HepG2 (cell line): ENCODE results near the gene SMIM44. TPM values are rescaled to one million over a fixed set of nuclear protein-coding genes. Genes with fewer than 3 reads are reported as not detected.

ENCODE experiments used
- CSRNP1 ChIP-seq: sonication (generic); formaldehyde crosslinking; IDR thresholded peaks from 2 replicates; pipeline ENCODE4 v1.8.1; 2023; ENCODE audit warnings: mild to moderate bottlenecking, missing genetic modification reagents
- HOXA3 ChIP-seq: sonication (generic); formaldehyde crosslinking; IDR thresholded peaks from 2 replicates; pipeline ENCODE4 v1.5.0; 2020; ENCODE audit warnings: missing genetic modification reagents
- KDM2A ChIP-seq: sonication (generic); formaldehyde crosslinking; IDR thresholded peaks from 2 replicates; pipeline ENCODE4 v1.4.0; 2020; ENCODE audit warnings: low read depth, missing genetic modification reagents, borderline replicate concordance
- PAXIP1 ChIP-seq: sonication (generic); formaldehyde crosslinking; conservative IDR thresholded peaks from 2 replicates; pipeline ENCODE4 v1.4.0; 2020; ENCODE audit warnings: mild to moderate bottlenecking, missing genetic modification reagents, moderate library complexity
- SATB2 ChIP-seq: sonication (generic); formaldehyde crosslinking; IDR thresholded peaks from 2 replicates; pipeline ENCODE4 v1.5.0; 2020; ENCODE audit warnings: missing genetic modification reagents
- SOX6 ChIP-seq, 2 experiments: fragments of 450-650 bp in 1 of 2; sonication (generic) in 1 of 2; formaldehyde crosslinking in 1 of 2; IDR thresholded peaks; 2 replicates each; pipeline versions ENCODE4 v1.4.0 to v1.6.1; 2017 to 2020; ENCODE audit warnings: antibody characterized with exemption in 1 of 2, mild to moderate bottlenecking in 1 of 2, missing genetic modification reagents in 1 of 2
- THAP7 ChIP-seq: sonication (generic); formaldehyde crosslinking; IDR thresholded peaks from 2 replicates; pipeline ENCODE4 v1.8.1; 2023; ENCODE audit warnings: mild to moderate bottlenecking, missing genetic modification reagents
- TMF1 ChIP-seq: sonication (generic); formaldehyde crosslinking; IDR thresholded peaks from 2 replicates; pipeline ENCODE4 v1.8.1; 2022; ENCODE audit warnings: low read depth, missing genetic modification reagents
- UBTF ChIP-seq: sonication (generic); formaldehyde crosslinking; IDR thresholded peaks from 2 replicates; pipeline ENCODE4 v1.4.0; 2020; ENCODE audit warnings: mild to moderate bottlenecking, missing genetic modification reagents
- ZBTB7B ChIP-seq: sonication (generic); formaldehyde crosslinking; IDR thresholded peaks from 2 replicates; pipeline ENCODE4 v1.4.0; 2020; ENCODE audit warnings: missing genetic modification reagents
- ZFP36 ChIP-seq: fragments of 150-350 bp; IDR thresholded peaks from 2 replicates; pipeline ENCODE4 v1.6.1; 2018; ENCODE audit warnings: borderline replicate concordance, low read length, low read depth; ENCODE audit not compliant: partially characterized antibody
- ZFP41 ChIP-seq: sonication (generic); formaldehyde crosslinking; IDR thresholded peaks from 2 replicates; pipeline ENCODE4 v1.4.0; 2020; ENCODE audit warnings: mild to moderate bottlenecking, missing genetic modification reagents, borderline replicate concordance
- ZNF670 ChIP-seq: sonication (generic); formaldehyde crosslinking; IDR thresholded peaks from 2 replicates; pipeline ENCODE4 v1.8.0; 2022; ENCODE audit warnings: mild to moderate bottlenecking, missing genetic modification reagents, borderline replicate concordance
- ZNF674 ChIP-seq: sonication (generic); formaldehyde crosslinking; IDR thresholded peaks from 2 replicates; pipeline ENCODE4 v1.5.0; 2020; ENCODE audit warnings: low read depth, mild to moderate bottlenecking, missing genetic modification reagents
- ZNF883 ChIP-seq: sonication (generic); formaldehyde crosslinking; IDR thresholded peaks from 2 replicates; pipeline ENCODE4 v1.5.1; 2020; ENCODE audit warnings: mild to moderate bottlenecking, missing genetic modification reagents; ENCODE audit errors: not compliant biosample characterization
- polyA plus RNA-seq, 8 experiments: library from polyadenylated mRNA; depleted of rRNA in 3 of 8; stranded (reverse) in 7 of 8; unstranded in 1 of 8; fragments of >200 nt; fragmentation: Illumina TruSeq in 4 of 8; extraction: Trizol in 4 of 8; gene quantifications; 2 replicates each; pipeline versions ENCODE4 v1.2.1 to v1.2.3, GENCODE V29; 2011 to 2016; ENCODE audit warnings: low read depth in 4 of 8, missing spikeins in 1 of 8, mixed read lengths in 1 of 8; ENCODE audit not compliant: insufficient read depth in 1 of 8
- total RNA-seq, 5 experiments: library from RNA; depleted of rRNA; stranded (reverse); fragments of >200 nt; fragmentation: Illumina TruSeq; extraction: Trizol; gene quantifications; 2 replicates each; pipeline ENCODE4 v1.2.3, GENCODE V29; 2016; ENCODE audit warnings: low read depth in 1 of 5

Gene SMIM44
- total and polyA plus RNA-seq, 2 of the 13 experiments (the other 11 are each of a cell fraction or from before 2014, with no cell fraction given) = not detected

GRCh38 chr19:3481241-3482090 lies 1.8 kb downstream of the SMIM44 start (continued):
- TF ChIP-seq TMF1 (CRISPR knock-in tag) (peak; percentile 88; the same call in 1 of the 2 replicates), SOX6 (IDR thresholded peaks at IDR 0.05) (no peak), SOX6 (CRISPR knock-in tag; IDR thresholded peaks at IDR 0.05) (0 out of 2 replicates have a peak, but pooled peaks have one; percentile 36), SATB2 (CRISPR knock-in tag) (peak; percentile 54; the same call in 1 of the 2 replicates), HOXA3 (CRISPR knock-in tag) (peak; percentile 63), ZNF670 (CRISPR knock-in tag) (peak; percentile 65; the same call in 1 of the 2 replicates), ZFP41 (CRISPR knock-in tag) (peak; percentile 82; the same call in 1 of the 2 replicates), ZFP36 (no peak), KDM2A (CRISPR knock-in tag) (peak; percentile 30; the same call in 1 of the 2 replicates), ZNF883 (CRISPR knock-in tag) (peak; percentile 91), ZNF674 (CRISPR knock-in tag) (no peak), CSRNP1 (CRISPR knock-in tag) (peak; percentile 91), UBTF (CRISPR knock-in tag) (peak; percentile 52; the same call in 1 of the 2 replicates), PAXIP1 (CRISPR knock-in tag) (peak; percentile 54), ZBTB7B (0 out of 2 replicates have a peak, but pooled peaks have one; percentile 50), THAP7 (no peak; the same call in 1 of the 2 replicates)
